Measurements from ENCODE around the gene SYCN.

DNA sequence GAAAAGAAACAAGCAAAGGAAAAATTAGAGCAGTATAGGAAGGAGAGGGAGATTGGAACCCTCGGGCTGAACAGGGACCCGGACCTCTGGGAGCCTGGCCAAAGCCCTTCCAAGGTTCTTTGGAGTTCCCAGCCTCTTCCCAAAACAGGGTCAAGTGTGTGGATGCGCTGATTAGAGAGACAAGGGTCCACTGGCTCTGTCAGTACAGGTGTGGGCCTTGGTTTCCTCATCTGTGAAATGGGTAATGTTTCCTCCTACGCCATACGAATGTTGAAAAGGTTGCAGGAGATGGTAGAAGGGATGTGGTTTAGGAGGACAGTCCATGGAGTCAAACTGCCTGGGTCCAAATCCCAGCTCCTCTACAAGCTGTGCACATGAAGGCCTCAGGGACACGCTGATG lies 2.1 kb upstream of the SYCN start:
- no peak for TF ChIP-seq FOXM1 (CRISPR knock-in tag; IDR thresholded peaks at IDR 0.05)
- TF ChIP-seq, protein P1, sequence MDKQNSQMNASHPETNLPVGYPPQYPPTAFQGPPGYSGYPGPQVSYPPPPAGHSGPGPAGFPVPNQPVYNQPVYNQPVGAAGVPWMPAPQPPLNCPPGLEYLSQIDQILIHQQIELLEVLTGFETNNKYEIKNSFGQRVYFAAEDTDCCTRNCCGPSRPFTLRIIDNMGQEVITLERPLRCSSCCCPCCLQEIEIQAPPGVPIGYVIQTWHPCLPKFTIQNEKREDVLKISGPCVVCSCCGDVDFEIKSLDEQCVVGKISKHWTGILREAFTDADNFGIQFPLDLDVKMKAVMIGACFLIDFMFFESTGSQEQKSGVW (CRISPR knock-in tag; IDR thresholded peaks at IDR 0.05; ENCODE audit: borderline replicate concordance): no peak
- TF ChIP-seq, protein P2, sequence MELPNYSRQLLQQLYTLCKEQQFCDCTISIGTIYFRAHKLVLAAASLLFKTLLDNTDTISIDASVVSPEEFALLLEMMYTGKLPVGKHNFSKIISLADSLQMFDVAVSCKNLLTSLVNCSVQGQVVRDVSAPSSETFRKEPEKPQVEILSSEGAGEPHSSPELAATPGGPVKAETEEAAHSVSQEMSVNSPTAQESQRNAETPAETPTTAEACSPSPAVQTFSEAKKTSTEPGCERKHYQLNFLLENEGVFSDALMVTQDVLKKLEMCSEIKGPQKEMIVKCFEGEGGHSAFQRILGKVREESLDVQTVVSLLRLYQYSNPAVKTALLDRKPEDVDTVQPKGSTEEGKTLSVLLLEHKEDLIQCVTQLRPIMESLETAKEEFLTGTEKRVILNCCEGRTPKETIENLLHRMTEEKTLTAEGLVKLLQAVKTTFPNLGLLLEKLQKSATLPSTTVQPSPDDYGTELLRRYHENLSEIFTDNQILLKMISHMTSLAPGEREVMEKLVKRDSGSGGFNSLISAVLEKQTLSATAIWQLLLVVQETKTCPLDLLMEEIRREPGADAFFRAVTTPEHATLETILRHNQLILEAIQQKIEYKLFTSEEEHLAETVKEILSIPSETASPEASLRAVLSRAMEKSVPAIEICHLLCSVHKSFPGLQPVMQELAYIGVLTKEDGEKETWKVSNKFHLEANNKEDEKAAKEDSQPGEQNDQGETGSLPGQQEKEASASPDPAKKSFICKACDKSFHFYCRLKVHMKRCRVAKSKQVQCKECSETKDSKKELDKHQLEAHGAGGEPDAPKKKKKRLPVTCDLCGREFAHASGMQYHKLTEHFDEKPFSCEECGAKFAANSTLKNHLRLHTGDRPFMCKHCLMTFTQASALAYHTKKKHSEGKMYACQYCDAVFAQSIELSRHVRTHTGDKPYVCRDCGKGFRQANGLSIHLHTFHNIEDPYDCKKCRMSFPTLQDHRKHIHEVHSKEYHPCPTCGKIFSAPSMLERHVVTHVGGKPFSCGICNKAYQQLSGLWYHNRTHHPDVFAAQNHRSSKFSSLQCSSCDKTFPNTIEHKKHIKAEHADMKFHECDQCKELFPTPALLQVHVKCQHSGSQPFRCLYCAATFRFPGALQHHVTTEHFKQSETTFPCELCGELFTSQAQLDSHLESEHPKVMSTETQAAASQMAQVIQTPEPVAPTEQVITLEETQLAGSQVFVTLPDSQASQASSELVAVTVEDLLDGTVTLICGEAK (IDR thresholded peaks at IDR 0.05): no peak
- TF ChIP-seq, protein P2 (CRISPR knock-in tag; IDR thresholded peaks at IDR 0.05): no peak
- no peak for TF ChIP-seq JUND (CRISPR knock-in tag; IDR thresholded peaks at IDR 0.05)
- TF ChIP-seq ZFP62 (CRISPR knock-in tag; IDR thresholded peaks at IDR 0.05): no peak
- TF ChIP-seq ZNF337 (CRISPR knock-in tag; IDR thresholded peaks at IDR 0.05; ENCODE audit: borderline replicate concordance, low read depth): no peak
